Caki2 (cell line): Measurements from ENCODE around the gene TPP1. TPM values are rescaled to one million over a fixed set of nuclear protein-coding genes. Genes with fewer than 3 reads are reported as not detected.

Source experiments
- DNase-seq: peaks from one replicate; pipeline ENCODE4 v3.0.0-alpha.2; 2015; ENCODE audit warnings: low read depth
- in situ Hi-C: cut with HindIII; loops from 2 replicates; pipeline ENCODE4 v1.10.0; 2016; ENCODE audit warnings: low sequenced_read_pairs, low pct_unique_long_range_greater_than_20kb, mixed read lengths
- total RNA-seq: library from RNA; depleted of rRNA; stranded (reverse); fragments of >200 nt; shearing (Covaris generic); gene quantifications from 2 replicates; pipeline ENCODE4 v1.2.3, GENCODE V29; 2014; ENCODE audit warnings: low replicate concordance

TPP1 gene
- total RNA-seq, 1 experiment from 2014 or later = 30.0 TPM

DNA sequence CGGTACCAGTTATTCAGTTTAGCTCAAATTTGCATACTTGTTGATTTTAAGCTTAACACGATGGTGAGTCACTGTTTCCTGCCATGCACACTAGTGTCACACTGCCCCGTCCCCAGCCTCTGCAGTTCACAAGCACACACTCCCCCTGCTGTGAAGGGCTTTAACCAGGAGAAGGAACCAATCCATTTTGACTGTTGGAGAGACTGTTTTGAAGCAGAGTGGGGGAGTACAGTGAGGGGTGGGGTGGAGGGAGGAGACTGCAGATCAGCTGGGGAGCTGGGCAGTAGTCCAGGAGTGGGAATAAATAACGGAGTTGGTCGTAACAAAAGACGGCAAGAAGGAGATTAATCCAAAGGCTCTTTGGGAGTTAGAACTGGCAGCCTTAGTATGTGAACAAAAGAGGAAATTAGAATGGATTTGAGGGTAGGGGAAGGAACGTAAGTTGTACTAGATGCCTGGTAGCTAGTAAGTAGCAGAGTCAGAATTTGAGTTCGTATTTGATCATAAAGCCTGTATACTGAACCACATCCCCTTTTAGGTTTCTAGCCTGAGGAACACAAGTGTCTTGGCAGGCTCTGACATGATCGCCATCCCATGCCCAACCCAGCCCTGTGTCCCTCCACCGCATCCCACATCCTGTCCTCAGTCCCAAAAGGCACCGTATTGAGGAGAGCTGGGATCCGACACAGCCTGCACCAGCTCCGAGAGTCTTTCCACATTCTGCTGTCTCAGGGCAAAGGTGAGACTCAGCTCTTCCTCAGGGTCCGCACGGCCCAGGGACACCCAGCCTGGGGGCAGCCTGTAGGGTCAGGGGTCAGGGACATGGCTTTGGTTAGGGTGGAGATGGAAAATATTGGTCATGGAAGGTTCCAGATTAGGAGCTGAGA, 862 bp downstream of the TPP1 start:
- in situ Hi-C loops = no loop called here
- peak; percentile 45 for DNase-seq

GRCh38 chr11:6617315-6617781, 1.9 kb downstream of the TPP1 start:
- DNase-seq = no peak
- in situ Hi-C loops = no loop called here

- no peak for DNase-seq
- in situ Hi-C loops = no loop called here
These were observed 2.5 kb downstream of the TPP1 start for GRCh38 chr11:6616596-6617250.

DNA sequence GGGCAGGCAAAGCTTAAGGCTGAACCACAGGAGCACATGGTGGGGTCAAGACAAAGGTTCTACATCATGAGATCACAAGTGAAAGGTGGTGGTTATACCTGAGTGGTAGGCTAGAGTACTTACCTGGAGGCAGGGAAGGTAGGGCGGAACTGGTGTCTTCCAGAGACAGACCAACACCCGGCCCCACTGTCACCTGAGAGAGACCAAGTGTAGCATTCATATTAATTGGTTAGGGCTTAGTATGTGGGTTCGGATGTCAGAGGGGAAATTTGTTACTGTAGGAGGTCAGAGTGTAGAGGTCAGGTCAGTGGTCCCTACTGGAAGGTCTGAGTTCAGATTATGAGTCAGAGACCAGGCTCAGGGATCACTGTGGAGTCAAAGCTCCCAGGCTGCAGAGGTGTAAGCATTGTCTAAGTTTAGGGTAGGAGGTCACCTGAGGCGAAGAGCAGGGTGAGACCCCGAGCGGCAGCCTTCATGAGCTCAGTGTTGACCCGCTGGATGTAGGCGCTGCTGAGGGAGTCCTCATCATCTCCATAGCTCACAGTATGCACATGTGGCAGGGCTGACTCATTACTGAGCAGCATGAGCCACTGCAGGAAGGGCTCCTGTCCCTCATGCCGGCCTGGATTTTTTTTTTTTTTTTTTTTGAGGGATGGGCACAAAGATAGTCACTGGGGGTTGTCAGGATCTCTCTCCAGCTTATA, 3.2 kb downstream of the TPP1 start:
- in situ Hi-C loops = no loop called here
- DNase-seq = no peak

DNA sequence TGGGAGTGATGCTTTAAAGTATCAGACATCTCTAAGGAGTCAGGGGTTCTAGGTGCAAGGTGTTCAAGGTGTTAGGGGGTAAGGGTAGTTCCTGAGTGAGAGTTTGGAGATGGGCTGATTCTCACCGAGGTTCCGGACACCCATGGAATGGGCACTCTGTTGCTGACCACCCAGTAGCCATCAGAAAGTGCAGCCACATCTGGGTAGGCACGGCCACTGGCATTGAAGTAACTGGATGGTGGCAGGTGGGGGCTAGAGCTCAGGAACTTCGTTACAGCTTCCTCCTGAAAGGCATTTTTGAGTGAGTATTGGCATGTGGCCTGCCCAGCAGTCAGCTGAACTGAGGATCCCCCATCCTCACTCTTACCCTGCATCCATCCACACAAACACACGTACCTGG, 4.2 kb downstream of the TPP1 start:
- in situ Hi-C loops = no loop called here
- no peak for DNase-seq

GRCh38 chr11:6614446-6614845, 4.8 kb downstream of the TPP1 start:
- in situ Hi-C loops = no loop called here
- DNase-seq = no peak

DNA sequence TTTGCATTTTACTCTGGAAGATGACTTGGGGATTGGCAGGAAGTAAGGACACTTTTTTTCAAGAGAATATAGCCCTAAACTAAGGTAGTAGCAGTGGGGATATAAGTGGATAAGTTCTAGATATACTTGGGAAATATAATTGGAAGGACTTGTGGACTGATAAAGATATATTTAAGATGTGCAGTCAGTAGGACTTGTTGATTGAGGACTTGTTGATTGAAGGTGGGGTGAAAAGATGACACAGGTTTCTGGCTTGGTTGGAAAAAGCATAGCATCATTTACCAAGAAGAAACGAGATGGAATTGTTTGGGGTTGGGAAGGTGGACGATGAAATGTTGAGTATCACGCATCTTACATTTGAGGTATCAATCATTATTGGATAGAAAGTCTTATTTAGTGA, 5.7 kb downstream of the TPP1 start:
- DNase-seq = no peak
- in situ Hi-C loops = no loop called here

- DNase-seq = peak; percentile 91
- in situ Hi-C loops = no loop called here
These were observed 6.8 kb downstream of the TPP1 start, which contains the start of gene TAF10 for GRCh38 chr11:6612213-6613041. TSS of gene TAF10 (minus strand) at chr11:6612216. CDS start at chr11:6612189, 27 bp downstream.

DNA sequence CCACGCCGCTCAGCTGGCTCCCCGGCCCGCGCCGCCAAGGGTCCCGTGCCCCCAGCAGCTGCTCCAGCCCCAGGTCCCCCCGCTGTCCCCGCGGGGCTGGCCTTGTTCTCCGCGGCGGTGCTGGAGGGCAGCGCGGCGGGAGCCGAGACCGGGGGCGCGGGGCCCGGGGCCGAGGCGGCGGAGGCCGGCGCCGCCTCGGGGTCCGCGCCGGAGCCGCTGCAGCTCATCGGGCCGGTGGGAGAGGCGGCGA, 7.3 kb downstream of the TPP1 start:
- in situ Hi-C loops = no loop called here
- DNase-seq = no peak

- DNase-seq = peak; percentile 13
- in situ Hi-C loops = no loop called here
These were observed 7.9 kb downstream of the TPP1 start for GRCh38 chr11:6611092-6611962.

- no peak for DNase-seq
- in situ Hi-C loops = no loop called here
These were observed 8.6 kb downstream of the TPP1 start for GRCh38 chr11:6610591-6610990.

DNA sequence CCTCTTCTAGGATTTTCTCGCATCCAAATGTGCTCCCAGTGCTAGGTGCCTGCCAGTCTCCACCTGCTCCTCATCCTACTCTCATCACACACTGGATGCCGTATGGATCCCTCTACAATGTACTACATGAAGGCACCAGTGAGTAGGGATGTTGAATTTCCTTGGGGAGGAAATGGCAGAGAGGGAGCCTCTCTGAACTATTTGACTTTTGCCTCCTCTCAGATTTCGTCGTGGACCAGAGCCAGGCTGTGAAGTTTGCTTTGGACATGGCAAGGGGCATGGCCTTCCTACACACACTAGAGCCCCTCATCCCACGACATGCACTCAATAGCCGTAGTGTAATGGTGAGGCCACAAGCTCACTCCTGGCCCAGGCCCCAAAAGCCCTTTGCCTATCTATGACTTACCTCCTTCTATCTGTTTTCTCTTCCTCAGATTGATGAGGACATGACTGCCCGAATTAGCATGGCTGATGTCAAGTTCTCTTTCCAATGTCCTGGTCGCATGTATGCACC, 9.7 kb downstream of the TPP1 start:
- no peak for DNase-seq
- in situ Hi-C loops = no loop called here

- DNase-seq = no peak
These were observed 10.3 kb downstream of the TPP1 start for GRCh38 chr11:6608726-6609501.

GRCh38 chr11:6608011-6608410, 11.2 kb downstream of the TPP1 start:
- in situ Hi-C loops = no loop called here
- DNase-seq = no peak

More at GRCh38 chr11:6608726-6609501, 10.3 kb downstream of the TPP1 start:
- in situ Hi-C loops = no loop called here

GRCh38 chr11:6607190-6607795, 11.9 kb downstream of the TPP1 start:
- in situ Hi-C loops = no loop called here

DNA sequence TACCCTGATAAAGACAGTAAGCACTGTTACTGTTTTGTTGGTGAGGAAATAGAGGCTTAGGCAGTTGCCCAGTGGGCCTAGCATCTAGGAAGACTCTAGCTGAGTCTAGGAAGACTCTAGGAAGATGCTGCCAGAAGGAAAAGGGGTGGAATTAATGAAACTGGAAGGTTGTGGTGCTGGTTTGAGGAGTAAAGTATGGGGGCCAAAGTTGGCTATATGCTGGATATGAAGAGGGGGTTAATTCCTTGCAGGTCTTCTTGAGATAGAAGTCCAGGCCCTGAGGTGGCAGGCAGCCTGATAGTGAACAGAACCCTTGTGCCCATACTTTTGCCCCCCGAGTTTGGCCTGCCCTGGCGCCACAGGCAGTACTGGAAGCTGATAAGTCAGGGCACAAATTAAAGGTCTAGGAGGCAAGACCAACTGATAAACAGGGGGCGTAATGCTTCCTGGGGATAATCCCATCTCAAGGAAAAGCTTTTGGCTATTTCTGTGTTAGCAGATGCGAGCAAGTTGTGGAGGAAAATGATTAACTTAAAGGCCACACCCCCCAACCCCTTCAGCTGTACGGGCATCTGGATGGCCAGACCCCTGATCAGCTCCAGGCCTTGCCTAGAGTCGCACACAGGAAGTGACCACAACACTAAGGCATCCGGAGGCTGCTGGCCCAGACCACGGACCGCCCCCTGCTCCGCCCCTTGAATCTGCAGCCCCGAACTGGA, 12.6 kb downstream of the TPP1 start:
- in situ Hi-C loops = no loop called here
- peak; percentile 91 for DNase-seq

More at GRCh38 chr11:6607190-6607795, 11.9 kb downstream of the TPP1 start:
- no peak for DNase-seq
